Germinal center (tissue), 1 donor: ENCODE measurements around the gene SKI.

Experiments used
- DNase-seq: peaks from one replicate; pipeline ENCODE4 v3.0.0; 2012; ENCODE audit warnings: mixed read lengths, low spot score

SKI gene

GRCh38 chr1:2209400-2210083, 18.6 kb upstream of the SKI start:
- no peak for DNase-seq

GRCh38 chr1:2210084-2210653, 17.9 kb upstream of the SKI start:
- DNase-seq = no peak

DNA sequence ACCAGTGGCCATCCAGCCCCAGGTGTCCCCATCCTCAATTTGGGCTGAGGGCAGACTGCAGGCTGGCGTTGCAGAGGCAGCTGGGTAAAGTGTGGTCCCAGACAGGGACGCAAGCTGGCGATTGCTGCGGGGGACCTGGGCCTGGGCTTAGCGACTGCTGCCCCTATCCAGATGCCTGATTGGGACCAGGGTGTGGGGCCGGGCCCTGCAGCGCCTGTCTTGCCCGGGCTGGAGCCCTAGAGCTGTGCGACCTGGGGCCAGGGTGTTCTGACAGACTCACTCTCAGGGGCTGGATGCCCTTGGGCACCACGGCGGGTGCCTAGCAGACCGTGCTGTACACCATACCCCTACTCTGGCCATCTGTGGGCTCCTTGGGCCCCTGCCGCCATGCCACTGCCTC, 17.3 kb upstream of the SKI start:
- DNase-seq = no peak

- no peak for DNase-seq
These were observed 15.9 kb upstream of the SKI start for GRCh38 chr1:2212274-2212531.

DNA sequence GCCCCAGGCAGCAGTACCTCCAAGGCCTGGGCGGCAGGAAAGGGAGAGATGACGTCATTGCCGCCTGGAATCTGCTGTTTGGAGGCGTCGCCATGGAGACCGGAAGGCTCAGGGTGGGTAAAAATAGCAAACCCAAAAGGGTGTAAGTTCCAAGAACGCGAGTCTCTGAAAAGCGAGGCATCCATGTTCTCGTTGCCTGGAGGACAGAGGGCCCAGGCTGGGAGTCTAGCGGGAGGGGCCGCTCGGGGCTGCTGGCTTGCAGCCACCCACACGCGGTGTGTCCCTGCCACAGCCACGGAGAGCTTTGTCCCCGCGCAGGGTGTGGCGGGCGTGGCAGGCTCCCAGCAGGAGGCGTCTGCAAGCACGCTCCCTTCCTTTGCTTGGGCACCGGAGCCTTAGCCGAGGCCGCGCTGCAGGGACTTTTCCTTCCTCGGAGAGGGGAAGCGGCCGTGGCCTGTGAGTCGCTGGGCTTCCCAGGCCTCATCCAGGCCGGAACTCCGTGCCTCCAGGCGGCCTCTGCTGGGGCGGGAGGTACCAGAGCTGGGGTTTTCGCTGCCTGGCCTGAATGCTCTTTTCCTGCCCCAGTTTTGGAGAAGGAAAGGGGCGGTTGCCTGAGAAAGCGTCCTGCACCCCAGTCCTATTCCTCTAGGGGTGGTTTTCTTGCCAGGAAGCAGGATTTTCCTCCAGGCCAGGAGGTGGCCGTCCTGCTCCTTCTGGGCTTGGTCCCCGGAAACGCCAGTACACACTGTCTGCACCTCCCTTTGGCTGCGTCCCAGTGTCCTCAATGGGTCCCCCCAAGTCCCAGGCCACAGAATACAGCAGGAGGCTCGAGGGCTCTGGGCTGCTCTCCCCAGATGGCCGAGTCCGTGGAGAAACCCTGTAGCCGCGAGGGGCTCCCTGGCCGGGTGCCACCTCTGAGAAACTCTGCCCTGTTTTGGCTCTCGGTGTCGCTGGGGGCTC, 15.3 kb upstream of the SKI start:
- DNase-seq = no peak

DNA sequence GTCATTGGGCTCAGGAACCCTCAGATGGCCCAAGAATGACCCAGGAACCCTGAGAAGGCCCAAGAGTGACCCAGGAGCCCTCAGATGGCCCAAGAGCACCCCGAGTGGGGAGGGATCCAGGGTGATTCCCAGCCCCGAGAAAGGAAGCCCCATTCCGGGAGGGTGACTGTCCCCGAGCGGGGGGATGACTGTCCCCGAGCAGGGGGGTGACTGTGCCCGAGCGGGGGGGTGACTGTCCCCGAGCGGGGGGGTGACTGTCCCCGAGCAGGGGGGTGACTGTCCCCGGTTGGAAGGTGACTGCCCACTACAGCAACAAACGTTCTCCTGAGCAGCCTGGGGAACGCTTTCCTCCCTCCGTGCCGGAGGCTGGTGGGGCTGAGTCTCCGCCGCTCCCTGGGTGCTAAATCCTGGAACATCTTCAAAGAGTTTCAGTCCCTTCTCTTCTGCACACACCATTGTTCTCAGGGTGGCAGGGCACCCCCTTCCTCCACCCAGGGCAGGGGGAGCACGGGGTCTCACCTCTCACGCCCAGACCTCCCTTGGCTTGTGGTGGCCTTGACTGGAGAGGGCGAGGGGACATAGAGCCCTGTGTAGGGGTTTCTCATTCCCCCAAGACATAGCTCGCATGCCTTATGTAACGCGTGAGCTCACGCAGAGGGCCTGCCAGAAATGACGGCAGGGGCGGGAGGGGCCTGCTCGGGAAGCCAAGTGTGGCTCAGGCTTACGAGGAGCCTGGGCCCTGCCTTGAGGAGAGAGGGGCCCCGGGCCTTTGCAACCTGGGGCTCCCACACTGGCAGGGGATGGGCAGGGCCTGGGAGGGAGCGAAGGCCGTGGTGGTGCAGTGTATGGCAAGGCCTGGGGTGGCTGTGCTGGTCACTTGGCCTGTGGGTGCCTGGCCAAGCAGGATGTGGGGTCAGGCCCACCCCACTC, 14.3 kb upstream of the SKI start:
- no peak for DNase-seq

- no peak for DNase-seq
These were observed 13.4 kb upstream of the SKI start for GRCh38 chr1:2214541-2215241.

- DNase-seq = no peak
These were observed 12.8 kb upstream of the SKI start for GRCh38 chr1:2215329-2215728.

GRCh38 chr1:2215909-2216766, 12.0 kb upstream of the SKI start:
- DNase-seq = no peak

DNA sequence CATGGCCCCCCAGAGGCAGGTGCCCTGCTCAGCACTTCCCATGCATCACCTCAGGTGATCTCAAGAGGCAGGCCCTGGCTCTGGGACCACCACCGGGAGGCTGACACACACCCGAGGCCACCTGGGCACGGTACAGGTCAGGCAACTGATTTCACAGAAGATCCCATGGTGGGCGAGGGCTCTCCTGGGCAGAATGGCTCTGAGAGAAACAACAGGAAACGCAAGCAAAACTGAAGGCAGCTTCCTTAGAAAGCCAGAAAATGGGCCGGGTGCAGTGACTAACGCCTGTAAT, 11.4 kb upstream of the SKI start:
- no peak for DNase-seq

DNA sequence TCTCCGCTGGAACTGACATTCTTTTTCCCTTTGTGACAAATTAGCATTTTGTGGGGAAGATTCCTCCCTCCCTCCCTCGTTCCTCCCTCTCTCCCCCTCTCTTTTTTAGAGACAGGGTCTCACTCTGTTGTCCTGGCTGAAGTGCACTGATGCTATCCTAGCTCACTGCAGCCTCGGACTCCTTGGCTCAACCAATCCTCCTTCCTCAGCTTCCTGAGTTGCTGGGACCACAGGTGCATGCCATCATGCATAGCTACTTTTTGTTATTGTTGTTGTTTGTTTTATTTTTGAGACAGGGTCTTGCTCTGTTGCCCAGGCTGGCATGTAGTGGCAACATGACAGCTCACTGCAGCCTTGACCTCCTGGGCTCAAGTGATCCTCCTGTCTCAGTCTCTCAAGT, 6.8 kb upstream of the SKI start:
- no peak for DNase-seq

GRCh38 chr1:2224170-2224584, 3.9 kb upstream of the SKI start:
- DNase-seq = no peak

DNA sequence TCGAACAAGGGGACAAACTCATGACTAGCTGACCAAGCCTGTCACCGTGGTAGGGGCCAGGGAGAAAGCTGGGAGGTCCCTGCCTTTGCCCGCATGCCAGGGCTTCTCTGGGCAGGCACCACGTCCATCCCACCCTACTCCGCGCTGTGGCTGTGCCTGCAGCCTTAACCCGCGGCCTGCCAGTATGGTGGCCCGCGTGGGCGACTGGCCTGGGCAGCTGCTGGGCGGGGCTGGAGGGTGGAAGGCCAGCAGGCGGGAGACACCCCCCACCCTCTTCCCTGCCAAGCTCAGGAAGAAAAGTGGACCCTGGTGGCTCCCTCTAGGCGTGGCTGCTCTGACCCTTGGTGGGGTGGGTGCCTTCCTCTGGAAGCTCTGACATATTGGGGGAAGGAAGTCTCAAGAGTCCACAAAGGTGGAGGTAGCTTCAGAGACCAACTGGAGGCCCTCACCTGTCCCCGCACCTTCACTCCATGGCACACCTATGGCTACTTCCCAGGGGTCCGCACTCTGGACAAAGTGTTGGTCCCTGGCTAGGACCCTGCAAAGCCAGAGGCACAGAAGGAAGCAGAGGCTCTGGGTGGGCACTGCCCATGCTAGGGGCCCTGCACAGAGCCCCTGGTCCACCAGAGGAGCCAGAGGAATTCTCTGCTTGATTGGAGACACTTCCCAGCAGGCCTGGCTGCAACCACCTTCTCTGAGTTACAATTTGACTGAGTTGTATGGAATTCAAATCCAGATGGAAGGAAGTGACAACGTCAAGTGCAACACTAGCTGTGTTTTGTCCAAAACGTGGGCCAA, 3.3 kb upstream of the SKI start:
- DNase-seq = no peak

GRCh38 chr1:2226525-2227345, 1.4 kb upstream of the SKI start:
- no peak for DNase-seq

GRCh38 chr1:2227346-2228156, 568 bp upstream of the SKI start:
- DNase-seq = peak; percentile 98

DNA sequence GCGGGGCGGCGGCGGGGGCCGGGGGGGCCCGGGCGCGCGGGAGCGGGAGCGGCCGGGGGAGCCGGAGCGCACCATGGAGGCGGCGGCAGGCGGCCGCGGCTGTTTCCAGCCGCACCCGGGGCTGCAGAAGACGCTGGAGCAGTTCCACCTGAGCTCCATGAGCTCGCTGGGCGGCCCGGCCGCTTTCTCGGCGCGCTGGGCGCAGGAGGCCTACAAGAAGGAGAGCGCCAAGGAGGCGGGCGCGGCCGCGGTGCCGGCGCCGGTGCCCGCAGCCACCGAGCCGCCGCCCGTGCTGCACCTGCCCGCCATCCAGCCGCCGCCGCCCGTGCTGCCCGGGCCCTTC, 546 bp downstream of the SKI start:
- DNase-seq = peak; percentile 37

- peak; percentile 49 for DNase-seq
These were observed 1.1 kb downstream of the SKI start for GRCh38 chr1:2229037-2229864.
